Stimulated activated CD8-positive, alpha-beta memory T cell treated with anti-CD3 and anti-CD28 coated beads, Interleukin-12 subunit alpha, Interleukin-12 subunit beta, amount 100 ng/mL, for 24 hours (primary cell): ENCODE data around the gene PIK3CB.
"Not testable (repeated sequence)": the region's sequence is repeated elsewhere in the genome, so short reads cannot be mapped to it uniquely, and the experiment has no call there.

ENCODE experiments used
- DNase-seq: peaks from one replicate; pipeline ENCODE4 v3.0.0-alpha.2; 2020; ENCODE audit errors: extremely low read depth

Gene PIK3CB

GRCh38 chr3:138682648-138683047, 152.1 kb downstream of the PIK3CB start:
- DNase-seq: no peak

DNA sequence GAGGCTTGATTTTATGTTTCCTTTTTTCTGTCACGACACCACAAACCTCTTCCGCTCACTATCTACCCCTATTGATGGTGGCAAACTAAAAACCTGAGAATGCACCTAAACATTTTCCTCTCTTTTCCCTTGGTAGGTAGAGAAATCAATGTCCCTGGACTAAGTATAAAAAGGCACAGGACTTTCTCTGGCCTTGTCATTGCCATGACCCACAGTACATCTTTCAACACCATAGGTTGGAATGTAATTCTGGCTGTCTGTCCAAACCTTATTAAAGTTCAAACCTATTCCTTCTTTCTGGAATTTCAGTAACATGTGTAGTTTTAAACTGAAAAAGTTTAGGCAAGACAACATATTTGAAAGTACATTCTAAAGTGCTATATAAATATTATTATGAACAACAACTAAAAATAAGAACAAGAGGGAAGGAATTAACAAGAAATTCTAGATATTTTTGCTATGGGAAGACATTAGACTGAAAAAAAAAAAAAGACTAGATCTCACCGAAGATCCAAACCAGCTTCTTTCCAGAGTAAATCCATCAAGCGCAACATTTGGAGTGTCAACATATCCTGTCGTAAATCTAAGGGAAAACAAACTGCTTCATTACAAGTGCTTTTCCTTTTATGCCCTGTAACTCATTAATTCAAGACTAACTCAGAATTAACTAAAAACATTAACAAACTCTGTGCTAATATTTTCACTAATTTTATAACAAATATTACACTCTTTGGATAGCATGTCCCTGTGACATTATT, 153.1 kb downstream of the PIK3CB start:
- no peak for DNase-seq

GRCh38 chr3:138680974-138681373, 153.8 kb downstream of the PIK3CB start:
- DNase-seq: not testable (repeated sequence)

DNA sequence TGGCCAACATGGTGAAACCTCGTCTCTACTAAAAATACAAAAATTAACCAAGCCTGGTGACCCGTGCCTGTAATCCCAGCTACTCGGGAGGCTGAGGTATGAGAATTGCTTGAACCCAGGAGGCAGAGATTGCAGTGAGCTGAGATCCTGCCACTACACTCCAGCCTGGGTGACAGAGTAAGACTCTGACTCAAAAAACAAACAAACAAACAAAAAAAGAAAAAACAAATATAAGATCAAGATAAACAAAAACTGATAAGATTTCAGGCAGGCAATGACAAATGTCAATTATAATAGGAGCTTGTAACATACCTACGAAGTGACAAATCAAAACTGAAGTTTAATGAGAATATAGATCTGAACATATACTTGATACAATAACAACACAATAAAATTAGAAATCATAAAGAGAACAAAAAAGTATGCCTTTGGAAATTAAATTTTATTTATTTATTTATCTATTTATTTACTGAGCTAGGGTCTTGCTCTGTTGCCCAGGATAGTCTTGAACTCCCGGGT, 155.8 kb downstream of the PIK3CB start:
- no peak for DNase-seq

DNA sequence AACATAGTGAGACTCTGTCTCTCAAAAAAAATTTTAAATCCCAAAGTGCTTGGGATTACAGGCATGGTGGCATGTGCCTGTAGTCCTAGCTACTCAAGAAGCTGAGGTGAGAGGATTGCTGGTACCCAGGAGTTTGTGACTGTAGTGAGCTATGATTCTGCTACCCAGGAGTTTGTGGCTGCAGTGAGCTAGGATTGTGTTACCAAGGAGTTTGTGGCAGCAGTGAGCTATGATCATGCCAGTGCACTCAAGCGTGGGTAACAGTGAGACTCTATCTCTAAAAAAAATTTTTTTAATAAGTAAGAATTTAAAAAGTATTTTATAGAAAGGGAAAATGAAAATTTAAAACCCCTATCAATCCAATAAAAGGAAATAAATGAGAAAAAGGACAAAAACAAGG, 156.6 kb downstream of the PIK3CB start:
- no peak for DNase-seq

DNA sequence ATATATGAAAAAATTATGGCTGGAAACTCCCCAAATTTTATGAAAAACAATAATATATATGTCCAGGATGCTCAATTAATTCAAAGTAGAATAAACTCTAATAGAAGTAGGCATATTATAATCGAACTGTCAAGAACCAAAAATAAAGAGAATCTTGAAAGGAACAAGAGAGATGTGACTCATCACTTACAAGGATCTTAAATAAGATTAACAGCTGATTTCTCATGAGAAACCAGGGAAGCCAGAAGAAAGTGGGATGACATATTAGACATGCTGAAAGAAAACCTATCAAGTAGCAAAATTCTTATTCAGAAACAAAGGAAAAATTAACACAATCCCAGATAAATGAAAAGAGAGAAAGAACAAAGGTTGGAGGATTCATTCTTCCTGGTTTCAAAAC, 159.3 kb downstream of the PIK3CB start:
- DNase-seq: no peak

DNA sequence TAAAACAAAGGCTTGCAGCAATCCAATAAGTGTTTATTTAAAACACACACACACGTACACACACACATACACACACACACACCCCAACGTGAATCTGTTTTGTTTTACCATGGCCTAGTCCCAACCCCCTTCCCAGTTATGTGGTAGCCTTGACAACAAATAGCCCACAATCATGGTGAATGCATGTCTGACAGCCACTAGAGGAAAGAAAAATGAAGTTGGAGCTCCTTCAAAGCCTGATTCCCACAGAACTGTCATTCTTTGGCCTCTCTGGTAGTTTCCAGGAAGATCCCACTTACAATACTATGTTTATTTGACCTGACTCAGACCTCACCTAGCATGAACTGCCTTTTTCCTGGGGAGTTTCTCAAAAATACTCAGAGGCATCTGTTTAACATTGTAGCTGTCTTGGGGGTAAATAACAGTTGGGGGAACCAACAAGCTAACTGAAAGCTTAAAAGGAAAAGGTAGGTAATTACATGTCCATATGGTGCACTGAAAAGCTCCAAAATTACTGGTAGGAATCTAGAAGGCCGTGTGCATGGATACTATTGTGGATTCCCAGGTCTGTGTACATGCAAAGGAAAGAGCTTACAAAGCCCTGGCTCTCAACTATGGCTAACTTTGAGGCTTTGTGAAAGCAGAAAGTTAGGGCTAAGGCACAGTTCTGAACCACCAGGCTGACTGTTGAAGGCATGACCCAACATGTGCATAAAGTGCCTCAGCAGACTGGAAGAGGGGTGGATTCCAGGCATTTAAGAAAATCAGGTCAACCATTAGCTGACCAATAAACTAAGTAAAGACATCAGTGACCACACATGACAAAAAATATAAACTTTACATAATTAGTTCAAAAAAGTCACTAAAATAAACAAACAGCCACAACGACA, 160.8 kb downstream of the PIK3CB start:
- no peak for DNase-seq

GRCh38 chr3:138670407-138670806, 164.3 kb downstream of the PIK3CB start:
- DNase-seq: no peak

DNA sequence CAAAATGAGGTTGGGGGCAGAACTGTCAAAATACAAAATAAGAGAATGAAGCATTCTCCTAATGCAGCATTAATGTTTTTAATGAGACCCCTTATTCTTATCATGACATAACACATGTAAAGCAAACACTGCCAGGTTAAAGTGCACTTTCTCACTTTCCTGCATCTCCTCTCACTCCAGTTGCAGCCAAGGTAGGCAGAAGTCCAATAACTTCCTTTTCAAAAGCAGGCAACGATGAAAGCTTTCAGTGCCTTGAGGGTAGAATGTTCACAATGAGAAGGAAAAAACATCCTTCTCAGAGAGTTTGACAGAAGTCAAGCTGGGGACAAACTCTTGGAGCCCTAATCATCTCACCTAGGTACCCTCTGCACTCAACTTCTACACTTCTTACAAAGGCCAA, 166.6 kb downstream of the PIK3CB start:
- no peak for DNase-seq

DNA sequence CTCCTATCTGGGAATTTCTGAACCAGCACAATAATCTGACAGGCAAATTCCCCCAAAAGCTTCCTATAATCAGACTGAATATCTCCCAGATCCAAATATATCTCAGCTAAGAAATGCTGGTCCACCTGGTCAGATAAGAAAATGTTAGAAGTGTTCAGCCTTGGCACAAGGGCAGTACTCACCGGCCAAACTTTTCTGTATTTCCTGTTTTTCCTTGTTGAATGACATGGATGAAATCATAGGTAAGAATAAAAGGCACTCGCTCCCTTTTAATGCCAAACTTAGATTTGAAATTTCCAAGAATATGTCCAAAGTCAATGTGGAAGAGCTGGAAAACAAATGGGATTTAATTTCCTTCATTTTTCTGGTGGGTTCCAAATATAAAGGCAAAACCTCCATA, 177.2 kb downstream of the PIK3CB start:
- no peak for DNase-seq

DNA sequence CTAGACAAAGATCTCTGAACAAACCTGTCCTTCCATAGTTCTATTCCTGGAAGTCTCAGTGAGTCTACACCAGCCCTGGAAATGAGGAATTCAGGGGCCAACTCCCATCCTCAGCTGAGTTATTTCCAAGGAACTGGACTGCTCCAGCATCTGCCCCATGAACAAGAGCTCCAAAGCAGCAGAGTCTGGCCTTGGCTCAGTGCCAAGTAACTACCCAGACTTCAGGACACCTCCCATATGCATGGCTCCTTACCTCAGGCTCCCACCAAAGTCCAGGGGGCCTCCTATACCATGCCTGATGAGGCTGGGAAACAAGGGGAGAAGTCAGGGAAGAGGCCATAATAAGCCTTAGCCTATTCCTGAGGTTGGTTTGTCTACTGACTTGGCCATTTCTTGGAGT, 181.2 kb downstream of the PIK3CB start:
- DNase-seq: no peak

DNA sequence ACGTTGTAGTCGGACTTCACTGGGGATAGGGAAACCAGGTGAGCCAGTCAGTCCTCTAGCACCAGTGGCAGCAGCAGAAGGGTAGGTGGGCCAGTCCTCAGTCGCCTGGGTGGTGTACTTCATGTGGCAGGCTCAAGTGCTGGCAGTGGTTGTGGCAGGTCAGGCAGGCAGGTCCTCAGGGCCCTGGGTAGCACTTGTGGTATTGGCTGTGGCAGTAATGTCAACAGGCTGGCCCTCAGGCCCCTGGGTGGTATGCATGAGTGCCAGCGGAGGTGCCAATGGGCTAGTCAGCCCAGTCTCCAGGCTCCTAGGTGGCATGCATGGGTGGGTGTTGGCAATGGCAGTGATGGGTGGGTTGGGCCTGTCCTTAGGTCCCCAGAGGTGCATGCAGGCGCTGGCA, 185.6 kb downstream of the PIK3CB start:
- no peak for DNase-seq

GRCh38 chr3:138646513-138646912, 188.2 kb downstream of the PIK3CB start:
- no peak for DNase-seq

DNA sequence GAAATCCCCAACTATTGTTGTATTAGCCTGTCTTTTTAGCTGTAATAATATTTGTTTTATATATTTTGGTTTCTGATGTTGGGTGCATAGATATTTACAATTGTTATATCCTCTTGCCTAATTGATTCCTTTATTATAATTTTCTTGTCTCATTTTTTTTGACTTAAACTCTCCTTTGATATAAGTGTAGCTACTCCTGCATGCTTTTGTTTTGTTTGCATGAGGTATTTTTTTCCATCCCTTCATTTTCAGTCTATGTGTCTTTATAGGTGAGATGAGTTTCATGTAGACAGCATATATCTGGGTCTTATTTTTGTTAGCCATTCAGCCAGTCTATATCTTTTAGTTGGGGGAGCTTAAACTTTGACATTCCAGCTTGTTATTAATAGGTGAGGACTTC, 188.7 kb downstream of the PIK3CB start:
- no peak for DNase-seq

- no peak for DNase-seq
Measured at GRCh38 chr3:138642927-138643253, 191.8 kb downstream of the PIK3CB start.

- no peak for DNase-seq
Measured at GRCh38 chr3:138642226-138642926, 192.4 kb downstream of the PIK3CB start.

- no peak for DNase-seq
Measured at GRCh38 chr3:138640537-138640936, 194.2 kb downstream of the PIK3CB start.

DNA sequence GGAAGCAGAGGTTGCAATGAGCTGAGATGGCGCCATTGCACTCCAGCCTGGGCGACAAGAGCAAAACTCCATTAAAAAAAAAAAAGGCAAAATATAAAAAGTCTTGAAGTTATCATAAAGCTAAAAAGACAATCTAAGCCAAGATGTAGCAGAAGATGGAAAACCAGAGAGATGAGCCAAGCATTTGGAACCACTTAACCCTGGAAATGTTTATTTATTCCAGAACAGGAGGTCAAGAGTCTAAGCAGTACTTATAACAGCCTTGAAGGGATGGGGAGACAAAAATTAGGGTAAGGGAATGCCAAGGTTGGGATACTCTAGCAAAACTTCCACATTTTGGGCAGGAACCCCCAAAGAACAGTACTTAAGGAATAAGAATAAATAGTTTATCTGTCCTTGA, 196.1 kb downstream of the PIK3CB start:
- DNase-seq: no peak

GRCh38 chr3:138629526-138629925, 205.2 kb downstream of the PIK3CB start:
- DNase-seq: no peak

GRCh38 chr3:138625707-138626365, 208.9 kb downstream of the PIK3CB start:
- DNase-seq: no peak

GRCh38 chr3:138624518-138624917, 210.2 kb downstream of the PIK3CB start:
- DNase-seq: no peak

- DNase-seq: no peak
Measured at GRCh38 chr3:138620431-138620830, 214.3 kb downstream of the PIK3CB start.
